ENCODE measurements around the gene XRCC1.

Gene XRCC1

GRCh38 chr19:43620061-43621001 is 45.0 kb upstream of the XRCC1 start:
- peak overlapping the region; percentile 74 for H3K4me3 ChIP-seq (ENCODE audit: low read depth, low read length)
- TF ChIP-seq, protein P1, sequence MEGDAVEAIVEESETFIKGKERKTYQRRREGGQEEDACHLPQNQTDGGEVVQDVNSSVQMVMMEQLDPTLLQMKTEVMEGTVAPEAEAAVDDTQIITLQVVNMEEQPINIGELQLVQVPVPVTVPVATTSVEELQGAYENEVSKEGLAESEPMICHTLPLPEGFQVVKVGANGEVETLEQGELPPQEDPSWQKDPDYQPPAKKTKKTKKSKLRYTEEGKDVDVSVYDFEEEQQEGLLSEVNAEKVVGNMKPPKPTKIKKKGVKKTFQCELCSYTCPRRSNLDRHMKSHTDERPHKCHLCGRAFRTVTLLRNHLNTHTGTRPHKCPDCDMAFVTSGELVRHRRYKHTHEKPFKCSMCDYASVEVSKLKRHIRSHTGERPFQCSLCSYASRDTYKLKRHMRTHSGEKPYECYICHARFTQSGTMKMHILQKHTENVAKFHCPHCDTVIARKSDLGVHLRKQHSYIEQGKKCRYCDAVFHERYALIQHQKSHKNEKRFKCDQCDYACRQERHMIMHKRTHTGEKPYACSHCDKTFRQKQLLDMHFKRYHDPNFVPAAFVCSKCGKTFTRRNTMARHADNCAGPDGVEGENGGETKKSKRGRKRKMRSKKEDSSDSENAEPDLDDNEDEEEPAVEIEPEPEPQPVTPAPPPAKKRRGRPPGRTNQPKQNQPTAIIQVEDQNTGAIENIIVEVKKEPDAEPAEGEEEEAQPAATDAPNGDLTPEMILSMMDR (IDR thresholded peaks at IDR 0.05; ENCODE audit: borderline replicate concordance, insufficient read depth, low read depth, low read length): no peak

GRCh38 chr19:43619262-43620060 is 44.1 kb upstream of the XRCC1 start, which contains the start of gene ZNF428:
Gene ZNF428, minus strand, starts transcription at chr19:43619629. Its CDS starts 5,325 bp downstream, at chr19:43614304.
- peak within 1 kb of the TSS; percentile 74 for H3K4me3 ChIP-seq (ENCODE audit: low read depth, low read length)
- TF ChIP-seq, protein P1 (IDR thresholded peaks at IDR 0.05; ENCODE audit: borderline replicate concordance, insufficient read depth, low read depth, low read length): no peak

DNA sequence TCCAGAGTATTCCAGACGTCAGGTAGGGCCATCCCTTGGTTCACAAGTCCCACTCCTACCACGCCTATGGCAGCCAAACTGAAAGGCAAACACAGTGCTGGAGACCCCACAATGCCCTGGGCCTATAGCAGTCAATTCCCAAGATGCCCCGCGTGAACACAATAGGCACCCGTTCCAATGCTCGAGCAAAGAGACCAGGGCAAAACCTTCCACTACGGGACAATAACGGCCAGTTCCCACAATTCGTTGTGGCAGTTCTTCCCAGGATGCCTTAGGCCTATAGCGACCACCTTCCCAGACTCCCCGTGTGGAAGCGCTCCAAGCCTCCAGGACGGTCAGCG is 43.6 kb upstream of the XRCC1 start:
- TF ChIP-seq, protein P1 (IDR thresholded peaks at IDR 0.05; ENCODE audit: borderline replicate concordance, insufficient read depth, low read depth, low read length): no peak
- peak overlapping the region; percentile 74 for H3K4me3 ChIP-seq (ENCODE audit: low read depth, low read length)

DNA sequence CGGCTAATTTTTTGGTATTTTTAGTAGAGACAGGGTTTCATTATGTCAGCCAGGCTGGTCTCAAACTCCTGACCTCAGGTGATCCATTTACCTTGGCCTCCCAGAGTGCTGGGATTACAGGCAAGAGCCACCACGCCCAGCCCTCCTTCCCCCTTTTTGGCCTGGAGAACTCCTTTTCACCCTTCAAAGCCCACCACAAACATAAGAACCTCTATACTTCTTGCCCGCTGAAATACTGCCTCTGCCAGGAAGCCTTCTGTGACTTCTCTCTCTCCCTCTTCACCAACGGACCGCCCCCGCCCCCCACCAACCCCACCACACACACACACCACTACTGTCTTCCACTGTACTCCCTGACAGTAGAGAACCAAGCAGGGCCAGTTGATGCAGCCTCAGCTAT is 41.6 kb upstream of the XRCC1 start:
- H3K4me3 ChIP-seq (ENCODE audit: low read depth, low read length): no peak overlapping the region
- TF ChIP-seq, protein P1 (IDR thresholded peaks at IDR 0.05; ENCODE audit: borderline replicate concordance, insufficient read depth, low read depth, low read length): no peak

DNA sequence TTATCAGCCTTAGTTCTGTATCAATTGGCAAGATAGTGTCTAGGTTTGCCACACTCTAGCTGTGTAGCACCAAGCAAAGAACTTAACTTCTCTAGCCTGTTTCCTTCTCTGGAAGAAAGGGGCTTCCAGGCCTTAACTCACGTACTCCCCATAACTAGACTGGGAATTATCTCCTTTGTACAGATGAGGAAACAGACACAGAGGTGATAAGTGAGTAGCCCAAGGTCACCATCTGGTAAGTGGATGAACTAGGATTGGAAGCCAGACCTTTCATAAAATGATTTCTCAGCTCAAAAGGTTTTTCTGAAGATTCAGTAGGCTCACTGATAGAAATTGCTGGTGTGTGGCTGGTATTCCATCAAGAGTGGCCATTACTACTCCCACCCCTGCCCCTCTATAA is 41.0 kb upstream of the XRCC1 start:
- TF ChIP-seq, protein P1 (IDR thresholded peaks at IDR 0.05; ENCODE audit: borderline replicate concordance, insufficient read depth, low read depth, low read length): no peak
- H3K4me3 ChIP-seq (ENCODE audit: low read depth, low read length): no peak overlapping the region

DNA sequence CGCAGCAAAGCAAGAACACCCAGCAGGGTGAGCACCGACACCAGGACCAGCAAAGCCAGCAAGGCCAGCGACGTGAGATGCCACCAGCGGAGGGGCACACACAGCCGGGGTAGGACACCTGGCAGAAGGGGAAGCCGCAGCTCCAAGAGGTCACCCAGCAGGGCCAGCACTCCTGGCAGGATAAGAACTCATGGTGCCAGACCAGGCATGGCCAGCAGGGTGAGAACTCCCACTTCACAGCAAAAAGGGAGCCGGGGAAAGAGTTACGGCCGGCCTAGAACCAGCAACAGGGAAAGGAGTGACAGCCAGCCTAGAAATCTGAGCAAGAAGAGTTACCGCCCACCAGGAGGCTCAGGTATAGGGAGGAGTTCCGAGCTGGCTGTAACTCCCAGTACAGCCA is 37.0 kb upstream of the XRCC1 start:
- TF ChIP-seq, protein P1 (IDR thresholded peaks at IDR 0.05; ENCODE audit: borderline replicate concordance, insufficient read depth, low read depth, low read length): no peak
- H3K4me3 ChIP-seq (ENCODE audit: low read depth, low read length): no peak overlapping the region

Measured in GM12875 (cell line).